Peyer's patch (tissue), 4 donors: Measurements from ENCODE around the gene C6orf47. TPM values are rescaled to one million over a fixed set of nuclear protein-coding genes. Genes with fewer than 3 reads are reported as not detected.

ENCODE experiments used
- DNase-seq, 3 donors: peaks; one replicate each; pipeline ENCODE4 v3.0.0-alpha.2; 2017 to 2019
- H3K27ac ChIP-seq, 4 donors: fragments of 200-600 bp; sonication (generic); one replicate each; pipeline ENCODE4 v1.5.1; 2016 to 2019
- H3K27me3 ChIP-seq, 2 donors: fragments of 200-600 bp; sonication (generic); one replicate each; pipeline ENCODE4 v1.5.1; 2019
- H3K36me3 ChIP-seq, 3 donors: fragments of 200-600 bp; sonication (generic); one replicate each; pipeline ENCODE4 v1.5.1; 2016 to 2019
- H3K4me1 ChIP-seq, 4 donors: fragments of 200-600 bp; sonication (generic); one replicate each; pipeline ENCODE4 v1.5.1; 2016 to 2019
- H3K4me3 ChIP-seq, 4 donors: fragments of 200-600 bp; sonication (generic); 1 replicate in 3 of 4; 2 replicates in 1 of 4; pipeline ENCODE4 v1.5.1; 2016 to 2019; ENCODE audit warnings: mild to moderate bottlenecking in 1 of 4
- H3K9me3 ChIP-seq, 4 donors: fragments of 200-600 bp; sonication (generic); one replicate each; pipeline ENCODE4 v1.5.1; 2016 to 2019; ENCODE audit warnings: mild to moderate bottlenecking in 1 of 4
- POLR2A ChIP-seq, 2 donors: fragments of 450-650 bp; IDR thresholded peaks; one replicate each; pipeline ENCODE4 v1.5.1; 2017; ENCODE audit warnings: antibody characterized with exemption in 2 of 2, mild to moderate bottlenecking in 2 of 2, moderate library complexity in 2 of 2
- total RNA-seq, 4 donors: library from RNA; depleted of rRNA; stranded (reverse); fragments of >200 nt; gene quantifications; one replicate each; pipeline ENCODE4 v1.1.0, GENCODE V29; 2016
- TF ChIP-seq, protein P1 (sequence below), 6 experiments: fragments of 450-650 bp in 4 of 6; fragments of 200-600 bp in 2 of 6; sonication (generic) in 1 of 6; IDR thresholded peaks; one replicate each; pipeline ENCODE4 v1.5.1; 2017 to 2019; ENCODE audit warnings: antibody characterized with exemption in 6 of 6, mild to moderate bottlenecking in 3 of 6, moderate library complexity in 1 of 6

Gene C6orf47
- total RNA-seq, 4 donors from 2014 or later, result 26.4 to 46.7 (median 37.2) TPM

DNA sequence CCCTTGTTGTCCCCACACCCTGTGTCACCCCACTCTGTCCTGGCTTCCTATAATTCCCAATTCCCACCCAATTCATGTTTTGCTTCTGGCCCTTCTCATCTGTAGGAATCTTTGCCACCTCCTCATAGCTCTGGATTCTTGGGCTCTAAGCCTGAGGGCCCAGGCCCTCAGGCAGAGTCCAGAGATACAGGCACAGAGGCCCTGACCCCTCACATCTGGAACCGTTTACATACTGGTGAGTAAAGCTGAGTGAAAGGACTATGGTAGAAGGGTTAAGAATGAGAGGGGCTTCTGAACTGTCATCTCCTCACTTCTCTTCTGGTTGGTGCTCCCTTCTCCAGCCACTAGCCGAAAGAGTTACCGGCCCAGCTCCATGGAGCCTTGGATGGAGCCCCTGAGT, 26.4 kb downstream of the C6orf47 start:
- peaks cover 0 to 98% (median 0%) of the 10 kb centered on the region in 3 donors for H3K36me3 ChIP-seq
- H3K4me1 ChIP-seq, result no peaks in the 10 kb centered on the region
- DNase-seq, result no peak

GRCh38 chr6:31633447-31633846, 27.1 kb downstream of the C6orf47 start:
- DNase-seq, result no peak
- TF ChIP-seq, protein P1, sequence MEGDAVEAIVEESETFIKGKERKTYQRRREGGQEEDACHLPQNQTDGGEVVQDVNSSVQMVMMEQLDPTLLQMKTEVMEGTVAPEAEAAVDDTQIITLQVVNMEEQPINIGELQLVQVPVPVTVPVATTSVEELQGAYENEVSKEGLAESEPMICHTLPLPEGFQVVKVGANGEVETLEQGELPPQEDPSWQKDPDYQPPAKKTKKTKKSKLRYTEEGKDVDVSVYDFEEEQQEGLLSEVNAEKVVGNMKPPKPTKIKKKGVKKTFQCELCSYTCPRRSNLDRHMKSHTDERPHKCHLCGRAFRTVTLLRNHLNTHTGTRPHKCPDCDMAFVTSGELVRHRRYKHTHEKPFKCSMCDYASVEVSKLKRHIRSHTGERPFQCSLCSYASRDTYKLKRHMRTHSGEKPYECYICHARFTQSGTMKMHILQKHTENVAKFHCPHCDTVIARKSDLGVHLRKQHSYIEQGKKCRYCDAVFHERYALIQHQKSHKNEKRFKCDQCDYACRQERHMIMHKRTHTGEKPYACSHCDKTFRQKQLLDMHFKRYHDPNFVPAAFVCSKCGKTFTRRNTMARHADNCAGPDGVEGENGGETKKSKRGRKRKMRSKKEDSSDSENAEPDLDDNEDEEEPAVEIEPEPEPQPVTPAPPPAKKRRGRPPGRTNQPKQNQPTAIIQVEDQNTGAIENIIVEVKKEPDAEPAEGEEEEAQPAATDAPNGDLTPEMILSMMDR (IDR thresholded peaks at IDR 0.05), result no peak
- no peak for TF ChIP-seq POLR2A (IDR thresholded peaks at IDR 0.05)
- Histone ChIP-seq H3K9me3 (no peaks in the 10 kb centered on the region), H3K4me3 (no peak overlapping the region), H3K27ac (no peak overlapping the region), H3K4me1 (no peaks in the 10 kb centered on the region), H3K27me3 (no peaks in the 10 kb centered on the region), H3K36me3 (peaks cover 0 to 99% (median 0%) of the 10 kb centered on the region in 3 donors)

More for the DNA sequence above, 26.4 kb downstream of the C6orf47 start:
- Histone ChIP-seq H3K27me3 (no peaks in the 10 kb centered on the region), H3K27ac (no peak overlapping the region), H3K9me3 (no peaks in the 10 kb centered on the region), H3K4me3 (no peak overlapping the region)
- TF ChIP-seq POLR2A (IDR thresholded peaks at IDR 0.05), result no peak
- TF ChIP-seq, protein P1 (IDR thresholded peaks at IDR 0.05), result no peak

DNA sequence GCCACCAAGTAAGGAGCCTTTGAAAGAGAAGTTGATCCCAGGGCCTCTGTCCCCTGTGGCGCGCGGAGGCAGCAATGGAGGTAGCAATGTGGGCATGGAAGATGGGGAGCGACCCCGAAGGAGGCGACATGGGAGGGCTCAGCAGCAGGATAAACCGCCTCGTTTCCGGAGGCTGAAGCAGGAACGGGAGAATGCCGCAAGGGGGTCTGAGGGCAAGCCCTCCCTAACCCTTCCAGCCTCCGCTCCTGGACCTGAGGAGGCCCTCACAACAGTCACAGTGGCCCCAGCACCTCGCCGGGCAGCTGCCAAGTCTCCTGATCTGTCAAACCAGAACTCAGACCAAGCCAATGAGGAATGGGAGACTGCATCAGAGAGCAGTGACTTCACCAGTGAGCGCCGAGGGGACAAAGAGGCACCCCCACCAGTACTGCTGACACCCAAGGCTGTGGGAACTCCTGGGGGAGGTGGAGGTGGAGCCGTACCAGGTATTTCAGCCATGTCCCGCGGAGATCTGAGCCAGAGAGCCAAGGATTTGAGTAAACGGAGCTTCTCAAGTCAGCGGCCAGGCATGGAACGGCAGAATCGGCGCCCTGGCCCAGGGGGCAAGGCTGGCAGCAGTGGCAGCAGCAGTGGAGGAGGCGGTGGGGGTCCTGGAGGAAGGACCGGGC, 28.2 kb downstream of the C6orf47 start:
- H3K27ac ChIP-seq, result no peak overlapping the region

GRCh38 chr6:31631681-31632278, 28.8 kb downstream of the C6orf47 start:
- Histone ChIP-seq H3K4me3 (no peak overlapping the region), H3K9me3 (no peaks in the 10 kb centered on the region), H3K27me3 (no peaks in the 10 kb centered on the region), H3K4me1 (no peaks in the 10 kb centered on the region), H3K36me3 (peaks cover 0 to 99% (median 0%) of the 10 kb centered on the region in 3 donors), H3K27ac (no peak overlapping the region)
- no peak for DNase-seq
- TF ChIP-seq POLR2A (IDR thresholded peaks at IDR 0.05), result no peak
- TF ChIP-seq, protein P1 (IDR thresholded peaks at IDR 0.05), result no peak

More for the DNA sequence above, 28.2 kb downstream of the C6orf47 start:
- Histone ChIP-seq H3K9me3 (no peaks in the 10 kb centered on the region), H3K4me3 (no peak overlapping the region), H3K27me3 (no peaks in the 10 kb centered on the region), H3K4me1 (no peaks in the 10 kb centered on the region), H3K36me3 (peaks cover 0 to 99% (median 0%) of the 10 kb centered on the region in 3 donors)
- no peak for DNase-seq
- TF ChIP-seq POLR2A (IDR thresholded peaks at IDR 0.05), result no peak
- TF ChIP-seq, protein P1 (IDR thresholded peaks at IDR 0.05), result no peak

DNA sequence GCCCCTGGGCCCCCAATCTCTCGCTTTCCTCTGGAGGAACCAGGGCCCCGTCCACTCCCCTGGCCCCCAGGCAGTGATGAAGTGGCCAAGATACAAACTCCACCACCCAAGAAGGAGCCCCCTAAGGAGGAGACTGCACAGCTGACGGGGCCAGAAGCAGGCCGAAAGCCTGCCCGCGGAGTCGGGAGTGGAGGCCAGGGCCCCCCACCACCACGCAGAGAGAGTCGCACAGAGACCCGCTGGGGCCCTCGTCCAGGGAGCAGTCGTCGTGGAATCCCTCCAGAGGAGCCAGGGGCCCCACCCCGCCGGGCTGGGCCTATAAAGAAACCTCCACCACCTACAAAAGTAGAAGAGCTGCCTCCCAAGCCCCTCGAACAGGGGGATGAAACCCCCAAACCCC, 29.4 kb downstream of the C6orf47 start:
- TF ChIP-seq POLR2A (IDR thresholded peaks at IDR 0.05), result no peak
- TF ChIP-seq, protein P1 (IDR thresholded peaks at IDR 0.05), result no peak
- H3K36me3 ChIP-seq, result peaks cover 0 to 99% (median 0%) of the 10 kb centered on the region in 3 donors
- no peaks in the 10 kb centered on the region for H3K27me3 ChIP-seq
- no peaks in the 10 kb centered on the region for H3K4me1 ChIP-seq
- H3K9me3 ChIP-seq, result no peaks in the 10 kb centered on the region
- no peak for DNase-seq
- no peak overlapping the region for H3K4me3 ChIP-seq
- no peak overlapping the region for H3K27ac ChIP-seq
